Neural cell (in vitro differentiated cells): ENCODE measurements around the gene BLOC1S3. TPM values are rescaled to one million over a fixed set of nuclear protein-coding genes. Genes with fewer than 3 reads are reported as not detected.

ENCODE experiments used
- H2AFZ ChIP-seq: fragments of 200-600, 300-800 bp; sonication (generic), shearing (Covaris generic); 2 replicates; pipeline ENCODE4 v1.6.0; 2014; ENCODE audit warnings: low read depth, mild to moderate bottlenecking, antibody characterized with exemption, low read length, moderate library complexity
- H3F3A ChIP-seq: fragments of 200-600 bp; shearing (Covaris generic); 2 replicates; pipeline ENCODE4 v1.6.1; 2016; ENCODE audit warnings: mild to moderate bottlenecking, moderate library complexity, mixed read lengths, antibody characterized with exemption, low read length; ENCODE audit not compliant: insufficient read depth, poor library complexity, severe bottlenecking
- H3K27ac ChIP-seq: fragments of 200-600, 300-800 bp; sonication (generic), shearing (Covaris generic); 2 replicates; pipeline ENCODE4 v1.5.1; 2014; ENCODE audit warnings: mild to moderate bottlenecking, low read length, moderate library complexity
- H3K27me3 ChIP-seq: fragments of 300-800, 200-600 bp; sonication (generic), shearing (Covaris generic); 2 replicates; pipeline ENCODE4 v1.6.0; 2014; ENCODE audit warnings: mild to moderate bottlenecking, low read depth, low read length, moderate library complexity; ENCODE audit not compliant: insufficient read depth
- H3K36me3 ChIP-seq: fragments of 300-800, 200-600 bp; sonication (generic), shearing (Covaris generic); 2 replicates; pipeline ENCODE4 v1.5.1; 2014; ENCODE audit warnings: mild to moderate bottlenecking, antibody characterized with exemption, low read length, moderate library complexity; ENCODE audit not compliant: insufficient read depth
- H3K4me2 ChIP-seq: fragments of 300-800, 200-600 bp; sonication (generic), shearing (Covaris generic); 2 replicates; pipeline ENCODE4 v1.6.0; 2014; ENCODE audit warnings: mild to moderate bottlenecking, low read length
- H3K4me3 ChIP-seq: fragments of 300-800, 200-600 bp; sonication (generic), shearing (Covaris generic); 2 replicates; pipeline ENCODE4 v1.5.1; 2014; ENCODE audit warnings: mild to moderate bottlenecking, low read length, moderate library complexity
- H3K79me2 ChIP-seq: fragments of 200-600 bp; shearing (Covaris generic); replicated peaks from 2 replicates; pipeline ENCODE4 v1.6.0; 2014; ENCODE audit warnings: mild to moderate bottlenecking, low read length, moderate library complexity; ENCODE audit not compliant: insufficient read depth
- H3K9ac ChIP-seq: fragments of 300-800, 200-600 bp; sonication (generic), shearing (Covaris generic); 2 replicates; pipeline ENCODE4 v1.6.1; 2016; ENCODE audit warnings: mild to moderate bottlenecking, low read length, mixed read lengths
- H3K9me2 ChIP-seq: fragments of 200-600 bp; shearing (Covaris generic); 2 replicates; pipeline ENCODE4 v1.6.1; 2016; ENCODE audit warnings: mild to moderate bottlenecking, low read length, mixed read lengths; ENCODE audit not compliant: insufficient read depth
- H3K9me3 ChIP-seq: fragments of 200-600, 300-800 bp; sonication (generic), shearing (Covaris generic); 2 replicates; pipeline ENCODE4 v1.6.1; 2016; ENCODE audit warnings: mild to moderate bottlenecking, mixed run types, low read length, moderate library complexity, mixed read lengths
- H4K20me1 ChIP-seq: fragments of 200-600 bp; shearing (Covaris generic); 2 replicates; pipeline ENCODE4 v1.6.1; 2016; ENCODE audit warnings: mild to moderate bottlenecking, mixed run types; ENCODE audit not compliant: insufficient read depth
- EZH2 ChIP-seq: fragments of 200-600, 300-800 bp; shearing (Covaris generic), sonication (generic); IDR thresholded peaks from 2 replicates; pipeline ENCODE4 v1.6.1; 2014; ENCODE audit warnings: antibody characterized with exemption, low read length, borderline replicate concordance, mild to moderate bottlenecking; ENCODE audit not compliant: insufficient read depth, poor library complexity, severe bottlenecking
- MXI1 ChIP-seq: fragments of 450-650 bp; conservative IDR thresholded peaks from 2 replicates; pipeline ENCODE4 v1.6.1; 2014; ENCODE audit warnings: antibody characterized with exemption, mild to moderate bottlenecking; ENCODE audit not compliant: poor library complexity, severe bottlenecking
- RAD21 ChIP-seq: fragments of 450-650 bp; conservative IDR thresholded peaks from 2 replicates; pipeline ENCODE4 v1.6.1; 2014; ENCODE audit warnings: antibody characterized with exemption, mild to moderate bottlenecking, moderate library complexity
- REST ChIP-seq: IDR thresholded peaks from 2 replicates; pipeline ENCODE4 v1.6.1; 2012; ENCODE audit warnings: borderline replicate concordance
- SMC3 ChIP-seq: fragments of 450-650 bp; conservative IDR thresholded peaks from 2 replicates; pipeline ENCODE4 v1.6.1; 2014; ENCODE audit warnings: antibody characterized with exemption, mild to moderate bottlenecking, moderate library complexity; ENCODE audit not compliant: poor library complexity
- TAF1 ChIP-seq: IDR thresholded peaks from 2 replicates; pipeline ENCODE4 v1.6.1; 2012; ENCODE audit warnings: low read depth
- polyA plus RNA-seq: library from polyadenylated mRNA; depleted of rRNA; stranded (reverse); fragments of >200 nt; gene quantifications from 2 replicates; pipeline ENCODE4 v1.2.3, GENCODE V29; 2014
- TF ChIP-seq, protein P1 (sequence below): fragments of 450-650 bp; IDR thresholded peaks from 2 replicates; pipeline ENCODE4 v1.5.1; 2014; ENCODE audit warnings: antibody characterized with exemption, mild to moderate bottlenecking, moderate library complexity; ENCODE audit not compliant: poor library complexity, severe bottlenecking

BLOC1S3 gene
- polyA plus RNA-seq, 1 donor from 2014 or later: 1.8 TPM

GRCh38 chr19:45186509-45187334 is 8.1 kb downstream of the BLOC1S3 start:
- Histone ChIP-seq H3K27me3 (no peaks in the 10 kb centered on the region), H2AFZ (no peak overlapping the region), H3K9ac (no peak overlapping the region), H3K9me3 (no peaks in the 10 kb centered on the region), H3K4me3 (no peak overlapping the region), H3F3A (no peaks in the 10 kb centered on the region), H3K9me2 (no peaks in the 10 kb centered on the region), H4K20me1 (no peaks in the 10 kb centered on the region), H3K79me2 (no peaks in the 10 kb centered on the region), H3K27ac (no peak overlapping the region), H3K36me3 (no peaks in the 10 kb centered on the region), H3K4me2 (no peak overlapping the region)
- TF ChIP-seq SMC3: no peak
- TF ChIP-seq TAF1: no peak
- TF ChIP-seq MXI1: no peak
- TF ChIP-seq REST: no peak
- TF ChIP-seq EZH2: no peak

GRCh38 chr19:45187421-45188100 is 9.0 kb downstream of the BLOC1S3 start:
- Histone ChIP-seq H3F3A (no peaks in the 10 kb centered on the region), H2AFZ (no peak overlapping the region)
- TF ChIP-seq RAD21: peak; percentile 71
- TF ChIP-seq MXI1: no peak
- TF ChIP-seq SMC3: peak; percentile 75
- TF ChIP-seq EZH2: no peak
- no peak for TF ChIP-seq REST
- TF ChIP-seq, protein P1, sequence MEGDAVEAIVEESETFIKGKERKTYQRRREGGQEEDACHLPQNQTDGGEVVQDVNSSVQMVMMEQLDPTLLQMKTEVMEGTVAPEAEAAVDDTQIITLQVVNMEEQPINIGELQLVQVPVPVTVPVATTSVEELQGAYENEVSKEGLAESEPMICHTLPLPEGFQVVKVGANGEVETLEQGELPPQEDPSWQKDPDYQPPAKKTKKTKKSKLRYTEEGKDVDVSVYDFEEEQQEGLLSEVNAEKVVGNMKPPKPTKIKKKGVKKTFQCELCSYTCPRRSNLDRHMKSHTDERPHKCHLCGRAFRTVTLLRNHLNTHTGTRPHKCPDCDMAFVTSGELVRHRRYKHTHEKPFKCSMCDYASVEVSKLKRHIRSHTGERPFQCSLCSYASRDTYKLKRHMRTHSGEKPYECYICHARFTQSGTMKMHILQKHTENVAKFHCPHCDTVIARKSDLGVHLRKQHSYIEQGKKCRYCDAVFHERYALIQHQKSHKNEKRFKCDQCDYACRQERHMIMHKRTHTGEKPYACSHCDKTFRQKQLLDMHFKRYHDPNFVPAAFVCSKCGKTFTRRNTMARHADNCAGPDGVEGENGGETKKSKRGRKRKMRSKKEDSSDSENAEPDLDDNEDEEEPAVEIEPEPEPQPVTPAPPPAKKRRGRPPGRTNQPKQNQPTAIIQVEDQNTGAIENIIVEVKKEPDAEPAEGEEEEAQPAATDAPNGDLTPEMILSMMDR: peak; percentile 71
- no peak for TF ChIP-seq TAF1

More at GRCh38 chr19:45187421-45188100, 9.0 kb downstream of the BLOC1S3 start:
- no peaks in the 10 kb centered on the region for H3K9me3 ChIP-seq
- no peaks in the 10 kb centered on the region for H3K27me3 ChIP-seq
- no peak overlapping the region for H3K27ac ChIP-seq
- no peaks in the 10 kb centered on the region for H3K79me2 ChIP-seq
- no peak overlapping the region for H3K9ac ChIP-seq
- H3K9me2 ChIP-seq: no peaks in the 10 kb centered on the region
- no peaks in the 10 kb centered on the region for H3K36me3 ChIP-seq
- no peak overlapping the region for H3K4me2 ChIP-seq
- H3K4me3 ChIP-seq: no peak overlapping the region
- H4K20me1 ChIP-seq: no peaks in the 10 kb centered on the region
